HL-60 (cell line): ENCODE measurements around the gene STEAP1B.
A peak's percentile ranks its signal among the peaks of the same experiment; 100 is the strongest.
"Not testable (repeated sequence)": the region's sequence is repeated elsewhere in the genome, so short reads cannot be mapped to it uniquely, and the experiment has no call there.

ENCODE experiments used
- DNase-seq, 2 experiments: peaks; one replicate each; pipeline ENCODE4 v3.0.0-alpha.2; 2010 to 2020; ENCODE audit warnings: low read depth in 1 of 2, low spot score in 1 of 2
- H3K27ac ChIP-seq: fragments of 250-450 bp; sonication (Bioruptor Pico); replicated peaks from 2 replicates; pipeline ENCODE4 v1.5.1; 2020; ENCODE audit warnings: mild to moderate bottlenecking, moderate library complexity
- H3K27me3 ChIP-seq: fragments of 250-450 bp; sonication (Bioruptor Pico); 2 replicates; pipeline ENCODE4 v1.5.1; 2021; ENCODE audit warnings: mild to moderate bottlenecking, moderate library complexity; ENCODE audit not compliant: insufficient read depth, poor library complexity, severe bottlenecking
- H3K4me3 ChIP-seq: replicated peaks from 2 replicates; pipeline ENCODE4 v1.5.1; 2011; ENCODE audit warnings: mild to moderate bottlenecking, control low read depth, low read length; ENCODE audit not compliant: insufficient read depth
- CTCF ChIP-seq: IDR thresholded peaks from one replicate; pipeline ENCODE4 v1.5.1; 2011; ENCODE audit warnings: low read length, control low read depth, inconsistent platforms; ENCODE audit not compliant: insufficient read depth
- GABPA ChIP-seq: IDR thresholded peaks from 2 replicates; pipeline ENCODE4 v1.6.1; 2012; ENCODE audit warnings: low read depth
- POLR2AphosphoS5 ChIP-seq: IDR thresholded peaks from 2 replicates; pipeline ENCODE4 v1.6.1; 2012; ENCODE audit warnings: low read depth
- SPI1 ChIP-seq: IDR thresholded peaks from 2 replicates; pipeline ENCODE4 v1.6.1; 2012; ENCODE audit warnings: low read depth, mild to moderate bottlenecking, borderline replicate concordance
- long read RNA-seq: library from polyadenylated mRNA; unstranded; transcript quantifications from one replicate; pipeline ENCODE4 v2.0.0, GENCODE V29; 2020
- TF ChIP-seq, protein P1 (sequence below): IDR thresholded peaks from 2 replicates; pipeline ENCODE4 v1.6.1; 2012; ENCODE audit warnings: low read depth; ENCODE audit not compliant: insufficient replicate concordance

The STEAP1B gene
- long read RNA-seq, partial matches to known transcripts = 1 of 38 reads
- long read RNA-seq, other reads (novel, unspliced or antisense) = 36 of 38 reads

DNA sequence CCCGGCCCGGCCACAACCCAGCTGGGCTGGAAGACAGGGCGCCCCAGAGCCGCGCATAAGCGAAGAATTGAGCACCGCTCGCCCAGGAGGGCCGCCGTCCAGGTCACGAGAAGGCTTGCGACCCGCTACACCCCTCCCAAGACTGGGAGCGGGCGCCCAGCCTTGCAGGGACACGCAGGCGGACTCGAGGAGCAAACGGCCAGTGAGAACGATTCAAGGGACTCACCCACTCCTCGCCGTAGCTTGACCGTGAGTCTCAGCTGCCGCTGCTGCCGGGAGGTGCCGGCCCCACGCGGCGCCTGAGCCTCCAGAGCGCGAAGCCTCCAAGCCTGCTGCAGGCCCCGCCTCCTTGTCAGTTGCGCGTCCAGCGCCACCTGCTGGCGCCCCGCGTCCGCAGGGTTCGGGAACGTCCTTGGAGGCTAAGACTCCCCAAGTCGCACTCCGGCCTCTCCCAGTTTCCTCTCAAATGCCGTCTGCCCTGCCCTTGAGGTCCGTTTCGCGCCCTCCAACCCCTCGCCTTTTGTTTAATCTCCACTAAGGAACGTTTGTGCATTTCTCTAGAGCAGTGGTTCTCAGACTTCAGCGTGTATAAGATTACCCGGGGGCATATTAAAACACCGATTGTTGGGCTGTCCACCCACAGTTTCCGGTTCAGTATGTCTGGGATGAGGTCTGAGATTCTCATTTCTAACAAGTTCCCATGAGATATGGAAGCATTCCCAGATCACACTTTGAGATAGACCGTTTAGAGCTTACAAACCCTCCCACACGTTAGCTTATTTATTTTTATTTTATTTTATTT lies at the start of gene STEAP1B:
TSS of gene STEAP1B (minus strand) at position 301 of the 802 bp plus-strand sequence. CDS start 5,333 bp downstream, outside the sequence.
- peak; percentile 23 for TF ChIP-seq CTCF
- DNase-seq = peak; percentile 50 to 67
- not testable (repeated sequence) for H3K4me3 ChIP-seq, H3K27ac ChIP-seq, H3K27me3 ChIP-seq

GRCh38 chr7:22549051-22549450 lies 49.1 kb upstream of the STEAP1B start:
- no peak overlapping the region for H3K27ac ChIP-seq
- peaks cover 28% of the 10 kb centered on the region for H3K27me3 ChIP-seq
- no peak for DNase-seq
- H3K4me3 ChIP-seq = no peak overlapping the region
- TF ChIP-seq, protein P1, sequence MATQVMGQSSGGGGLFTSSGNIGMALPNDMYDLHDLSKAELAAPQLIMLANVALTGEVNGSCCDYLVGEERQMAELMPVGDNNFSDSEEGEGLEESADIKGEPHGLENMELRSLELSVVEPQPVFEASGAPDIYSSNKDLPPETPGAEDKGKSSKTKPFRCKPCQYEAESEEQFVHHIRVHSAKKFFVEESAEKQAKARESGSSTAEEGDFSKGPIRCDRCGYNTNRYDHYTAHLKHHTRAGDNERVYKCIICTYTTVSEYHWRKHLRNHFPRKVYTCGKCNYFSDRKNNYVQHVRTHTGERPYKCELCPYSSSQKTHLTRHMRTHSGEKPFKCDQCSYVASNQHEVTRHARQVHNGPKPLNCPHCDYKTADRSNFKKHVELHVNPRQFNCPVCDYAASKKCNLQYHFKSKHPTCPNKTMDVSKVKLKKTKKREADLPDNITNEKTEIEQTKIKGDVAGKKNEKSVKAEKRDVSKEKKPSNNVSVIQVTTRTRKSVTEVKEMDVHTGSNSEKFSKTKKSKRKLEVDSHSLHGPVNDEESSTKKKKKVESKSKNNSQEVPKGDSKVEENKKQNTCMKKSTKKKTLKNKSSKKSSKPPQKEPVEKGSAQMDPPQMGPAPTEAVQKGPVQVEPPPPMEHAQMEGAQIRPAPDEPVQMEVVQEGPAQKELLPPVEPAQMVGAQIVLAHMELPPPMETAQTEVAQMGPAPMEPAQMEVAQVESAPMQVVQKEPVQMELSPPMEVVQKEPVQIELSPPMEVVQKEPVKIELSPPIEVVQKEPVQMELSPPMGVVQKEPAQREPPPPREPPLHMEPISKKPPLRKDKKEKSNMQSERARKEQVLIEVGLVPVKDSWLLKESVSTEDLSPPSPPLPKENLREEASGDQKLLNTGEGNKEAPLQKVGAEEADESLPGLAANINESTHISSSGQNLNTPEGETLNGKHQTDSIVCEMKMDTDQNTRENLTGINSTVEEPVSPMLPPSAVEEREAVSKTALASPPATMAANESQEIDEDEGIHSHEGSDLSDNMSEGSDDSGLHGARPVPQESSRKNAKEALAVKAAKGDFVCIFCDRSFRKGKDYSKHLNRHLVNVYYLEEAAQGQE = no peak
- TF ChIP-seq GABPA (no peak), CTCF (no peak), POLR2AphosphoS5 (no peak), SPI1 (no peak)

GRCh38 chr7:22548313-22548712 lies 48.3 kb upstream of the STEAP1B start:
- DNase-seq = no peak
- Histone ChIP-seq H3K27ac (no peak overlapping the region), H3K4me3 (no peak overlapping the region), H3K27me3 (peaks cover 28% of the 10 kb centered on the region)
- TF ChIP-seq GABPA (no peak), CTCF (no peak), POLR2AphosphoS5 (no peak), SPI1 (no peak)
- TF ChIP-seq, protein P1 = no peak

DNA sequence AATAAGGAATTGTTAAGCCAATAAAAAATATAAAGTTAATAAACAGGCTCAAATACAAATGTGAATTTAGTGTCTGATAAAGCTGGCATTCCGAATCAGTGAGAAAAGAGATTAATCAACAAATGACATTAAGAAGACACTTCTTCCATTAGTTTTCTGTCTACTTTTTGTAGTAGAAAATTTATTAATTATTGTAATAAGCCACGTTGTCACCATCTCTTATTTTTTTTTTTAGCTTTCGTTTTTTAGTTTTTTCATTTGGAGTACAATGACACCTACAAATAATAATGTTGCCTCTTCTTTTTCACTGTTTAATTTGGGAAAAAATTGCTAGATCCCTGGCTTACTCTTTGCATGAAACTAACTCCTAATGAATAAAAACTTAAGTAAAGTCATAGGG lies 46.8 kb upstream of the STEAP1B start:
- TF ChIP-seq CTCF (no peak), POLR2AphosphoS5 (no peak), GABPA (no peak), SPI1 (no peak)
- TF ChIP-seq, protein P1 = no peak
- no peak for DNase-seq
- no peak overlapping the region for H3K27ac ChIP-seq
- no peak overlapping the region for H3K4me3 ChIP-seq
- H3K27me3 ChIP-seq = peaks cover 28% of the 10 kb centered on the region
